GM23338 (cell line): Measurements from ENCODE around the gene CENPO. TPM values are rescaled to one million over a fixed set of nuclear protein-coding genes. Genes with fewer than 3 reads are reported as not detected.

Experiments used
- ATAC-seq: fragments of 200-7000 bp; cut with Tn5 transposase; 3 replicates; pipeline ENCODE4 v1.9.1; 2020
- DNase-seq: peaks from one replicate; pipeline ENCODE4 v3.0.0-alpha.2; 2015; ENCODE audit warnings: low spot score
- H2AFZ ChIP-seq: fragments of 200-600 bp; sonication (generic); 2 replicates; pipeline ENCODE4 v1.8.0; 2016; ENCODE audit warnings: antibody characterized with exemption, mild to moderate bottlenecking, moderate library complexity
- H3F3A ChIP-seq: fragments of 200-600 bp; sonication (generic); replicated peaks from 2 replicates; pipeline ENCODE4 v1.8.0; 2017; ENCODE audit warnings: antibody characterized with exemption, mixed run types, low read depth
- H3K27ac ChIP-seq: fragments of 200-600 bp; sonication (generic); 2 replicates; pipeline ENCODE4 v1.6.1; 2016; ENCODE audit warnings: low read depth
- H3K27me3 ChIP-seq: fragments of 200-600 bp; sonication (generic); 2 replicates; pipeline ENCODE4 v1.8.0; 2016; ENCODE audit warnings: mild to moderate bottlenecking, mixed run types, moderate library complexity; ENCODE audit not compliant: insufficient read depth
- H3K36me3 ChIP-seq: fragments of 200-600 bp; sonication (generic); 2 replicates; pipeline ENCODE4 v1.8.0; 2016; ENCODE audit warnings: mild to moderate bottlenecking; ENCODE audit not compliant: insufficient read depth
- H3K4me1 ChIP-seq: fragments of 200-600 bp; sonication (generic); 2 replicates; pipeline ENCODE4 v1.8.0; 2016; ENCODE audit warnings: mild to moderate bottlenecking, moderate library complexity; ENCODE audit not compliant: insufficient read depth
- H3K4me2 ChIP-seq: fragments of 200-600 bp; sonication (generic); 2 replicates; pipeline ENCODE4 v1.7.1; 2017; ENCODE audit warnings: mixed run types
- H3K4me3 ChIP-seq: fragments of 200-600 bp; sonication (generic); 2 replicates; pipeline ENCODE4 v1.6.1; 2016; ENCODE audit warnings: mixed run types
- H3K79me2 ChIP-seq: fragments of 200-600 bp; sonication (generic); replicated peaks from 2 replicates; pipeline ENCODE4 v1.8.0; 2017; ENCODE audit warnings: mild to moderate bottlenecking; ENCODE audit not compliant: insufficient read depth
- H3K9me2 ChIP-seq: fragments of 200-600 bp; sonication (generic); 2 replicates; pipeline ENCODE4 v1.8.0; 2017; ENCODE audit not compliant: insufficient read depth
- H4K20me1 ChIP-seq: fragments of 200-600 bp; sonication (generic); replicated peaks from 2 replicates; pipeline ENCODE4 v1.8.0; 2017; ENCODE audit warnings: mild to moderate bottlenecking; ENCODE audit not compliant: insufficient read depth
- H3K27ac Mint-ChIP-seq: 2 replicates; pipeline ENCODE4 v1.8.0; 2020; ENCODE audit warnings: inconsistent platforms, mild to moderate bottlenecking, moderate library complexity, mixed read lengths
- H3K27me3 Mint-ChIP-seq: 3 replicates; pipeline ENCODE4 v1.8.0; 2022; ENCODE audit warnings: low read depth, mild to moderate bottlenecking, moderate library complexity, mixed read lengths, inconsistent platforms; ENCODE audit not compliant: insufficient read depth, poor library complexity
- H3K36me3 Mint-ChIP-seq: 3 replicates; pipeline ENCODE4 v1.8.0; 2021; ENCODE audit warnings: low read depth, mild to moderate bottlenecking, inconsistent platforms, moderate library complexity, mixed read lengths
- H3K4me1 Mint-ChIP-seq: 3 replicates; pipeline ENCODE4 v1.8.0; 2020; ENCODE audit warnings: mild to moderate bottlenecking, inconsistent platforms, mixed read lengths
- H3K4me3 Mint-ChIP-seq: 3 replicates; pipeline ENCODE4 v1.8.0; 2021; ENCODE audit warnings: moderate library complexity, mild to moderate bottlenecking, inconsistent platforms, mixed read lengths
- H3K9me3 Mint-ChIP-seq: 3 replicates; pipeline ENCODE4 v1.8.0; 2020; ENCODE audit warnings: moderate library complexity, mild to moderate bottlenecking, inconsistent platforms, mixed read lengths
- CREB1 ChIP-seq: fragments of 250-450 bp; sonication (Bioruptor Pico); IDR thresholded peaks from 2 replicates; pipeline ENCODE4 v1.5.0; 2020; ENCODE audit warnings: low read depth, mild to moderate bottlenecking, moderate library complexity
- CTCF ChIP-seq, 2 experiments: fragments of 200-600 bp in 1 of 2; sonication (generic) in 1 of 2; conservative IDR thresholded peaks; 2 replicates each; pipeline versions ENCODE4 v1.5.1 to v1.6.1; 2016 to 2017; ENCODE audit warnings: antibody characterized with exemption in 2 of 2, low read depth in 2 of 2, mild to moderate bottlenecking in 2 of 2, moderate library complexity in 1 of 2
- EZH2 ChIP-seq: fragments of 200-600 bp; sonication (generic); IDR thresholded peaks from one replicate; pipeline ENCODE4 v1.8.0; 2017; ENCODE audit warnings: antibody characterized with exemption, mild to moderate bottlenecking, low read depth; ENCODE audit not compliant: unreplicated experiment
- EZH2phosphoT487 ChIP-seq: fragments of 200-600 bp; sonication (generic); IDR thresholded peaks from one replicate; pipeline ENCODE4 v1.8.1; 2018; ENCODE audit warnings: antibody characterized with exemption; ENCODE audit not compliant: unreplicated experiment
- REST ChIP-seq: IDR thresholded peaks from one replicate; pipeline ENCODE4 v1.6.1; 2018; ENCODE audit warnings: antibody characterized with exemption; ENCODE audit not compliant: unreplicated experiment
- STAT1 ChIP-seq: IDR thresholded peaks from one replicate; pipeline ENCODE4 v1.6.1; 2016; ENCODE audit warnings: antibody characterized with exemption; ENCODE audit not compliant: unreplicated experiment
- ZNF114 ChIP-seq: fragments of 250-450 bp; sonication (Bioruptor Pico); IDR thresholded peaks from 2 replicates; pipeline ENCODE4 v1.5.0; 2020; ENCODE audit warnings: mild to moderate bottlenecking, moderate library complexity
- ZNF331 ChIP-seq: fragments of 250-450 bp; sonication (Bioruptor Pico); IDR thresholded peaks from 2 replicates; pipeline ENCODE4 v1.5.0; 2020; ENCODE audit warnings: low read depth, mild to moderate bottlenecking, moderate library complexity
- polyA plus RNA-seq: library from polyadenylated mRNA; unstranded; fragments of >200 nt; fragmentation: Nextera tagmentation; extraction: Ambion mirVana; gene quantifications from 2 replicates; pipeline ENCODE4 v1.2.1, GENCODE V29; 2016
- total RNA-seq: library from RNA; depleted of rRNA; stranded (reverse); fragments of >200 nt; shearing (Covaris generic); gene quantifications from 2 replicates; pipeline ENCODE4 v1.2.3, GENCODE V29; 2014
- TF ChIP-seq, protein P1 (sequence below): fragments of 250-450 bp; sonication (Bioruptor Pico); IDR thresholded peaks from 2 replicates; pipeline ENCODE4 v1.5.0; 2020; ENCODE audit warnings: mild to moderate bottlenecking, moderate library complexity

The CENPO gene
- total and polyA plus RNA-seq, 2 experiments from 2014 or later, result 27.0 to 44.7 TPM

DNA sequence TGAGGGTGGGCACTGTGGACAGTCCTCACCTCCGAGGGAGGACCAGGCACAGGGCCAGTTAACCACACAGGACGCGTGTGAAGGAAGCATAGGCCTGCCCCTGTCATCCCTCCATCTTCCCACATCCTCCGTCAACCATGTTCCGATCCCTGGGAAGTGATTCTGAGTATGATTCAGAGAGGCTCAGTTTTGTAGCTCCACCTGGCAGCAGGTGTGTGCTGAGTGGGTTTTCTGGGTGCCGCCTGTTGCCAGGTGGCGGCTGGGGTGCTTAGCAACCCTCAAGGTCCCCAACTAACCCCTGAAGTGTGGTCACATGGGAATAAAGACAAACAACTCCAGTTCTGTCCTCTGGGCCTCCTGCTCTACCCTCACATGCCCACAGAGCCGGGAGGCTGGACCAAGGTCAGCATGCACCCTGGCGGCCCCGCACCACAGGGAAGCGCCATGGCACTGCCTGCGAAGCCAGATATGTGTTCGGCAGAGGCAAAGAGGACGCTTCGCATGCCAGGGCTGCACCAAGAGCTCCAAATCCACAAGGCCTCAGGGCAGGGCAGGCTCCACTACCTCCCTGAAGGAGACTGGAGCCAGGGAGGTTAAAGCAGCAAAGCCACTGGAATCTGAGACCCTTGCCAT is 66.9 kb downstream of the CENPO start (continued):
- no peak for TF ChIP-seq REST

- no peak overlapping the region for H3K27ac ChIP-seq
- H2AFZ ChIP-seq, result no peak overlapping the region
- H3F3A ChIP-seq, result no peaks in the 10 kb centered on the region
- no peaks in the 10 kb centered on the region for H3K27me3 Mint-ChIP-seq
- no peaks in the 10 kb centered on the region for H3K9me2 ChIP-seq
- DNase-seq, result no peak
- H3K36me3 ChIP-seq, result no peaks in the 10 kb centered on the region
- H3K4me1 ChIP-seq, result no peaks in the 10 kb centered on the region
- no peaks in the 10 kb centered on the region for H3K27me3 ChIP-seq
- H3K4me3 Mint-ChIP-seq, result no peak overlapping the region
- no peak for ATAC-seq
- H3K4me2 ChIP-seq, result no peak overlapping the region
- no peaks in the 10 kb centered on the region; the same call in 1 of the 3 replicates for H3K36me3 Mint-ChIP-seq
- no peak overlapping the region for H3K27ac Mint-ChIP-seq
- H3K4me3 ChIP-seq, result no peak overlapping the region
- no peaks in the 10 kb centered on the region for H3K9me3 Mint-ChIP-seq
- H3K79me2 ChIP-seq, result no peaks in the 10 kb centered on the region
- H4K20me1 ChIP-seq, result no peaks in the 10 kb centered on the region; the same call in 1 of the 2 replicates
- H3K4me1 Mint-ChIP-seq, result peaks cover 1% of the 10 kb centered on the region; the same call in 1 of the 3 replicates
- TF ChIP-seq, protein P1, sequence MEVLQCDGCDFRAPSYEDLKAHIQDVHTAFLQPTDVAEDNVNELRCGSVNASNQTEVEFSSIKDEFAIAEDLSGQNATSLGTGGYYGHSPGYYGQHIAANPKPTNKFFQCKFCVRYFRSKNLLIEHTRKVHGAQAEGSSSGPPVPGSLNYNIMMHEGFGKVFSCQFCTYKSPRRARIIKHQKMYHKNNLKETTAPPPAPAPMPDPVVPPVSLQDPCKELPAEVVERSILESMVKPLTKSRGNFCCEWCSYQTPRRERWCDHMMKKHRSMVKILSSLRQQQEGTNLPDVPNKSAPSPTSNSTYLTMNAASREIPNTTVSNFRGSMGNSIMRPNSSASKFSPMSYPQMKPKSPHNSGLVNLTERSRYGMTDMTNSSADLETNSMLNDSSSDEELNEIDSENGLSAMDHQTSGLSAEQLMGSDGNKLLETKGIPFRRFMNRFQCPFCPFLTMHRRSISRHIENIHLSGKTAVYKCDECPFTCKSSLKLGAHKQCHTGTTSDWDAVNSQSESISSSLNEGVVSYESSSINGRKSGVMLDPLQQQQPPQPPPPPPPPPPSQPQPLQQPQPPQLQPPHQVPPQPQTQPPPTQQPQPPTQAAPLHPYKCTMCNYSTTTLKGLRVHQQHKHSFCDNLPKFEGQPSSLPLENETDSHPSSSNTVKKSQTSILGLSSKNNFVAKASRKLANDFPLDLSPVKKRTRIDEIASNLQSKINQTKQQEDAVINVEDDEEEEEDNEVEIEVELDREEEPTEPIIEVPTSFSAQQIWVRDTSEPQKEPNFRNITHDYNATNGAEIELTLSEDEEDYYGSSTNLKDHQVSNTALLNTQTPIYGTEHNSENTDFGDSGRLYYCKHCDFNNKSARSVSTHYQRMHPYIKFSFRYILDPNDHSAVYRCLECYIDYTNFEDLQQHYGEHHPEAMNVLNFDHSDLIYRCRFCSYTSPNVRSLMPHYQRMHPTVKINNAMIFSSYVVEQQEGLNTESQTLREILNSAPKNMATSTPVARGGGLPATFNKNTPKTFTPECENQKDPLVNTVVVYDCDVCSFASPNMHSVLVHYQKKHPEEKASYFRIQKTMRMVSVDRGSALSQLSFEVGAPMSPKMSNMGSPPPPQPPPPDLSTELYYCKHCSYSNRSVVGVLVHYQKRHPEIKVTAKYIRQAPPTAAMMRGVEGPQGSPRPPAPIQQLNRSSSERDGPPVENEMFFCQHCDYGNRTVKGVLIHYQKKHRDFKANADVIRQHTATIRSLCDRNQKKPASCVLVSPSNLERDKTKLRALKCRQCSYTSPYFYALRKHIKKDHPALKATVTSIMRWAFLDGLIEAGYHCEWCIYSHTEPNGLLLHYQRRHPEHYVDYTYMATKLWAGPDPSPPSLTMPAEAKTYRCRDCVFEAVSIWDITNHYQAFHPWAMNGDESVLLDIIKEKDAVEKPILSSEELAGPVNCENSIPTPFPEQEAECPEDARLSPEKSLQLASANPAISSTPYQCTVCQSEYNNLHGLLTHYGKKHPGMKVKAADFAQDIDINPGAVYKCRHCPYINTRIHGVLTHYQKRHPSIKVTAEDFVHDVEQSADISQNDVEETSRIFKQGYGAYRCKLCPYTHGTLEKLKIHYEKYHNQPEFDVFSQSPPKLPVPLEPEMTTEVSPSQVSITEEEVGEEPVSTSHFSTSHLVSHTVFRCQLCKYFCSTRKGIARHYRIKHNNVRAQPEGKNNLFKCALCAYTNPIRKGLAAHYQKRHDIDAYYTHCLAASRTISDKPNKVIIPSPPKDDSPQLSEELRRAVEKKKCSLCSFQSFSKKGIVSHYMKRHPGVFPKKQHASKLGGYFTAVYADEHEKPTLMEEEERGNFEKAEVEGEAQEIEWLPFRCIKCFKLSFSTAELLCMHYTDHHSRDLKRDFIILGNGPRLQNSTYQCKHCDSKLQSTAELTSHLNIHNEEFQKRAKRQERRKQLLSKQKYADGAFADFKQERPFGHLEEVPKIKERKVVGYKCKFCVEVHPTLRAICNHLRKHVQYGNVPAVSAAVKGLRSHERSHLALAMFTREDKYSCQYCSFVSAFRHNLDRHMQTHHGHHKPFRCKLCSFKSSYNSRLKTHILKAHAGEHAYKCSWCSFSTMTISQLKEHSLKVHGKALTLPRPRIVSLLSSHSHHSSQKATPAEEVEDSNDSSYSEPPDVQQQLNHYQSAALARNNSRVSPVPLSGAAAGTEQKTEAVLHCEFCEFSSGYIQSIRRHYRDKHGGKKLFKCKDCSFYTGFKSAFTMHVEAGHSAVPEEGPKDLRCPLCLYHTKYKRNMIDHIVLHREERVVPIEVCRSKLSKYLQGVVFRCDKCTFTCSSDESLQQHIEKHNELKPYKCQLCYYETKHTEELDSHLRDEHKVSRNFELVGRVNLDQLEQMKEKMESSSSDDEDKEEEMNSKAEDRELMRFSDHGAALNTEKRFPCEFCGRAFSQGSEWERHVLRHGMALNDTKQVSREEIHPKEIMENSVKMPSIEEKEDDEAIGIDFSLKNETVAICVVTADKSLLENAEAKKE (CRISPR knock-in tag), result no peak
- TF ChIP-seq EZH2phosphoT487, result no peak
- no peak for TF ChIP-seq REST
- TF ChIP-seq EZH2, result no peak
- TF ChIP-seq ZNF331 (CRISPR knock-in tag), result no peak
- no peak for TF ChIP-seq CTCF (conservative IDR thresholded peaks at IDR 0.05; ENCODE audit: low read depth in 2 of 2)
- TF ChIP-seq CREB1 (CRISPR knock-in tag), result no peak
- TF ChIP-seq STAT1, result no peak
- TF ChIP-seq ZNF114 (CRISPR knock-in tag), result no peak
Measured at GRCh38 chr2:24860631-24861030, 67.4 kb downstream of the CENPO start.
